ENCODE measurements around the gene CREB3L2.

CREB3L2 gene

DNA sequence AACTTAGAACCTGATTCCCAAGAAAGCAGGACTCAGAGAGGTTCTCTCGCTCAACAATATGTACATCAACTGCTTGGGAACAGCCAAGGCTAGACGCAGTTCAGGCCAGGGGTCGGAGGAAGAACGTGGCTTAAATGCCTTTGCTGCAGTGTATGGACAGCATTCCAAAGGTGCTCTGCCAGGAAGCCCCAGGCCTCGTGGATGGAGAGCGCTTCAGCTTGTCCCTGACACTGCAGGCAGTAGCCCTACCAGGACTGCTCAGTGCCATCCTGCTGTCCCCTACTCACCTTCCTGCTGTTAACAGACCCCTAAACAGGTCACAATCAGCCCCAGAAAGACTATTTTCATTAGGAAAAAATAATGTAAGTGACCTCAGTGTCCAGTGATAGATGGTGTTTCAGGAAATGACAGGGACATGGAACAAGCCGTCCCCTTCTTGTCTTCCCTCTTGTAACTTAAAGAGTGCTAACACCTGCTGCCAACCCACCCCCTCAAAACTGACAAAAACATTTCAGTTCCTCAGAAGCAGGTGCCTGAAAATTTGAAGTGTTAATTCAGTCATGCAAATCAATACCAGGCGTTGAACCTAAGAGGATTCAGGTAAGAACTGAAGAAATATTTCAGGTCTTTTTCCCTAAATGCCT, 16.5 kb downstream of the CREB3L2 start:
- Histone ChIP-seq H3K36me3 (ENCODE audit: control insufficient read depth in 2 of 2, insufficient read depth in 1 of 2, low read length in 2 of 2) (peaks cover 0 to 13% of the 10 kb centered on the region in 2 experiments; a peak in 1 of 3 replicates), H3K4me3 (ENCODE audit: low read depth, low read length) (no peak overlapping the region), H3K27ac (ENCODE audit: extremely low read depth, low read depth, low read length) (no peak overlapping the region), H3K9me3 (ENCODE audit: control insufficient read depth, insufficient read depth, low read depth, low read length) (no peaks in the 10 kb centered on the region), H3K4me1 (ENCODE audit: control insufficient read depth, insufficient read depth, low read length) (no peaks in the 10 kb centered on the region)
- ChIA-PET POLR2A (no interaction called here), CTCF (interaction anchor here (0.6 to 1.4 kb wide), 3 partner anchors 17 to 1085 kb away, joined by 5 to 8 read pairs (median 6); partner anchors contain the start of gene CREB3L2)
- no peak for TF ChIP-seq ELK4 (IDR thresholded peaks at IDR 0.05; ENCODE audit: borderline replicate concordance, low read depth, low read length)
- no peak for TF ChIP-seq ZNF529 (tag by site-specific recombination; IDR thresholded peaks at IDR 0.05; ENCODE audit: insufficient replicate concordance)
- no peak for TF ChIP-seq ZNF114 (tag by site-specific recombination; IDR thresholded peaks at IDR 0.05)
- TF ChIP-seq PBX3 (CRISPR knock-in tag; IDR thresholded peaks at IDR 0.05), result no peak
- no peak for TF ChIP-seq ZNF792 (tag by site-specific recombination; IDR thresholded peaks at IDR 0.05)
- TF ChIP-seq ZNF623 (tag by site-specific recombination; IDR thresholded peaks at IDR 0.05), result no peak
- TF ChIP-seq ZSCAN18 (tag by site-specific recombination; IDR thresholded peaks at IDR 0.05), result no peak
- no peak for TF ChIP-seq ZNF121 (tag by site-specific recombination; IDR thresholded peaks at IDR 0.05)
- TF ChIP-seq, protein P1, sequence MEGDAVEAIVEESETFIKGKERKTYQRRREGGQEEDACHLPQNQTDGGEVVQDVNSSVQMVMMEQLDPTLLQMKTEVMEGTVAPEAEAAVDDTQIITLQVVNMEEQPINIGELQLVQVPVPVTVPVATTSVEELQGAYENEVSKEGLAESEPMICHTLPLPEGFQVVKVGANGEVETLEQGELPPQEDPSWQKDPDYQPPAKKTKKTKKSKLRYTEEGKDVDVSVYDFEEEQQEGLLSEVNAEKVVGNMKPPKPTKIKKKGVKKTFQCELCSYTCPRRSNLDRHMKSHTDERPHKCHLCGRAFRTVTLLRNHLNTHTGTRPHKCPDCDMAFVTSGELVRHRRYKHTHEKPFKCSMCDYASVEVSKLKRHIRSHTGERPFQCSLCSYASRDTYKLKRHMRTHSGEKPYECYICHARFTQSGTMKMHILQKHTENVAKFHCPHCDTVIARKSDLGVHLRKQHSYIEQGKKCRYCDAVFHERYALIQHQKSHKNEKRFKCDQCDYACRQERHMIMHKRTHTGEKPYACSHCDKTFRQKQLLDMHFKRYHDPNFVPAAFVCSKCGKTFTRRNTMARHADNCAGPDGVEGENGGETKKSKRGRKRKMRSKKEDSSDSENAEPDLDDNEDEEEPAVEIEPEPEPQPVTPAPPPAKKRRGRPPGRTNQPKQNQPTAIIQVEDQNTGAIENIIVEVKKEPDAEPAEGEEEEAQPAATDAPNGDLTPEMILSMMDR (tag by site-specific recombination; IDR thresholded peaks at IDR 0.05), result no peak
- no peak for TF ChIP-seq IKZF3 (tag by site-specific recombination; IDR thresholded peaks at IDR 0.05)
- no peak for TF ChIP-seq ZBTB7A (tag by site-specific recombination; IDR thresholded peaks at IDR 0.05; ENCODE audit: low read depth)
- no peak for TF ChIP-seq ZNF239 (tag by site-specific recombination; IDR thresholded peaks at IDR 0.05)
- TF ChIP-seq RBAK (tag by site-specific recombination; IDR thresholded peaks at IDR 0.05), result no peak
- no peak for TF ChIP-seq GLI4 (tag by site-specific recombination; IDR thresholded peaks at IDR 0.05)
- no peak for TF ChIP-seq PRDM1 (tag by site-specific recombination; IDR thresholded peaks at IDR 0.05)
- TF ChIP-seq ZNF138 (tag by site-specific recombination; IDR thresholded peaks at IDR 0.05; ENCODE audit: borderline replicate concordance), result no peak
- TF ChIP-seq ZFP3 (tag by site-specific recombination; IDR thresholded peaks at IDR 0.05; ENCODE audit: low read depth), result no peak
- TF ChIP-seq ZNF214 (tag by site-specific recombination; IDR thresholded peaks at IDR 0.05; ENCODE audit: borderline replicate concordance), result no peak

- Histone ChIP-seq H3K27ac (ENCODE audit: extremely low read depth, low read depth, low read length) (no peak overlapping the region), H3K4me3 (ENCODE audit: low read depth, low read length) (no peak overlapping the region), H3K4me1 (ENCODE audit: control insufficient read depth, insufficient read depth, low read length) (no peaks in the 10 kb centered on the region), H3K36me3 (ENCODE audit: control insufficient read depth in 2 of 2, insufficient read depth in 1 of 2, low read length in 2 of 2) (peaks cover 0 to 13% of the 10 kb centered on the region in 2 experiments; a peak in 1 of 3 replicates), H3K9me3 (ENCODE audit: control insufficient read depth, insufficient read depth, low read depth, low read length) (no peaks in the 10 kb centered on the region)
- ChIA-PET CTCF (interaction anchor here (0.6 kb wide), 1 partner anchor 1086 kb away, joined by 5 read pairs; no protein-coding TSS in a partner anchor), POLR2A (no interaction called here)
- TF ChIP-seq YY1 (tag by site-specific recombination; IDR thresholded peaks at IDR 0.05) (no peak), ZNF146 (tag by site-specific recombination; IDR thresholded peaks at IDR 0.05) (no peak), ZNF26 (tag by site-specific recombination; IDR thresholded peaks at IDR 0.05) (no peak), ZNF658 (tag by site-specific recombination; IDR thresholded peaks at IDR 0.05) (no peak)
These were observed 17.5 kb downstream of the CREB3L2 start for GRCh38 chr7:137984181-137985041.
